ENCODE data around the gene ANKS3. TPM values are rescaled to one million over a fixed set of nuclear protein-coding genes. Genes with fewer than 3 reads are reported as not detected.

The ANKS3 gene
- total RNA-seq, 2 donors from 2014 or later = 18.0 to 20.6 TPM

GRCh38 chr16:4687416-4687815 lies 46.7 kb downstream of the ANKS3 start:
- H3K27ac Mint-ChIP-seq = no peak overlapping the region
- peaks cover 0 to 4% of the 10 kb centered on the region in 2 donors for H3K36me3 Mint-ChIP-seq (ENCODE audit: insufficient read depth in 2 of 2)
- H3K27me3 Mint-ChIP-seq (ENCODE audit: low read depth) = no peaks in the 10 kb centered on the region
- no peaks in the 10 kb centered on the region for H3K9me3 Mint-ChIP-seq
- ATAC-seq (replicated peaks in 1 of 2) = no peak
- peaks cover 8% of the 10 kb centered on the region for H3K4me1 Mint-ChIP-seq (ENCODE audit: low read depth)
- H3K4me3 Mint-ChIP-seq = no peak overlapping the region
- DNase-seq = no peak

DNA sequence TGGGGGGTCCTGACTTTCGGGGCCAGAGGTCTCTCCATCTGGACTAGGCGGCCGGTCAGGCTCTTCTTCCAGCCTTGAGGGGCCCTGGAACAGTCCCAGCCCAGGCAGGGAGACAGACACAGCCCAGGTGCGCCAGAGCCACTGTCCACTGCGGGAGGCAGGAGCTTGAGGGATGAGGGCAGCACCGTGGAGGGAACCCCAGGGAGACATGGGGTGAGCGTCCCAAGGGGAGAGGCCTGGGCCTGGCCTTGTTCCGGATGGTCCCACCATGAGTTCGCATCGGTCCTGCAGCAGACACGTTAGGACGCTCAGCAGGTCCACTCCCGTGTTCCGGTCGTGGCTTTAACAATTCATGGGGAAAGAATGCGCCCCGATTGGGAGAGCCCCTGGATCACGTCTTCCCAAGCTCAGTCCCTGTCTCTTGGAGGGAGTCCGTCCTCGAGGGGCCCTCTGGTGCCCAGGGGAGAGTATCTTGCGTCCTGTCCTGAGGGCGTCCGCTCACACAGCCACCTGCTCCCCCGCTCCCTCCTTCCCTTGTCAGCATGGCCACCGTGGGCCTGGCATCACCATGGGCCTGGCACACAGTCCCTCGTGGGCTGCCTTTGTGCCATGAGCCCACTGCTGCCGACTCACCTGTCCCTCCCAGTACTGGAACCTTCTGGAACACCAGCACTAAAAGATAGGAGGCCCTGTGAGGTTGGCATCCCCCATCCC lies 47.4 kb downstream of the ANKS3 start:
- no peak overlapping the region for H3K4me3 Mint-ChIP-seq
- no peak overlapping the region for H3K27ac Mint-ChIP-seq
- H3K9me3 Mint-ChIP-seq = no peaks in the 10 kb centered on the region
- peaks cover 1 to 4% of the 10 kb centered on the region in 2 donors for H3K36me3 Mint-ChIP-seq (ENCODE audit: insufficient read depth in 2 of 2)
- DNase-seq = no peak
- ATAC-seq (replicated peaks in 1 of 2) = no peak
- H3K4me1 Mint-ChIP-seq (ENCODE audit: low read depth) = peaks cover 5% of the 10 kb centered on the region
- H3K27me3 Mint-ChIP-seq (ENCODE audit: low read depth) = no peaks in the 10 kb centered on the region

DNA sequence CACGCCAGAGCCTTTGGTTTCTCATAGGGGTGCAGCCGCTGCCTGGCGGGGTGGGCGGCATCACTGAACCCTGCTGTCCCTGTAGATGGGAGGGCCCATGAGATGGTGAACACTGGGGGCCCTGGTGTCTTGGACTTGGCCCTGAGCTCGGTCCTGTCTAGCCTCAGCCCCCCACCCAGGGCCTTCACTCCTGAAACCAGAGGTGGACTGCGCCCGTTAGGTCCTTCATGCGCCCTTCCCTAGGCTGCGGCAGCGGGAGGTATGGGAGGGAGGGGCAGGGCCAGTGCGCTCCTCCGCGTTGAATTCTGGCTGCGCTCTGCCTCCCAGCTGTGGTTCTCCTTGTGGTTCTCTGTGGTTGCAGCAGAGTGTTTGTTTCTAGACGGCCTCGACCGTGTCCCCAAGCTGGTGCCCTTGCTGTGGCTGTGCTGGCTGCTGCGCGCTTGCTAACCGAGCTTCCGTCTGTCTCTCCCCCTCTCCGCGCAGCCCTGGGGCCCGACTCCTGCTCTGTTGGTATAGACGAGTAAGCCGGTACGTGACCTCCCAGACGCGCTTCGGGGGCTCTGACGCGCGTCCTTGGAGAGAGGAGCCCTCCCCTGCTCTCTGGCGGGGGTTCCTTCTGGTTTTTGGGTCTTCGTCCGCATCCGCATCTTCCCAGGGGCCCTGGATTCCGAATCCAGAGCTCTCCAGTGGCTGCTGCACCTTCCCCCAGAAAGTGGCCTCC lies 48.1 kb downstream of the ANKS3 start:
- Mint-ChIP-seq H3K36me3 (ENCODE audit: insufficient read depth in 2 of 2) (peaks cover 3 to 4% of the 10 kb centered on the region in 2 donors), H3K27me3 (ENCODE audit: low read depth) (no peaks in the 10 kb centered on the region), H3K4me1 (ENCODE audit: low read depth) (peaks cover 5% of the 10 kb centered on the region), H3K4me3 (no peak overlapping the region), H3K27ac (no peak overlapping the region), H3K9me3 (no peaks in the 10 kb centered on the region)
- ATAC-seq (replicated peaks in 1 of 2) = no peak
- no peak for DNase-seq

DNA sequence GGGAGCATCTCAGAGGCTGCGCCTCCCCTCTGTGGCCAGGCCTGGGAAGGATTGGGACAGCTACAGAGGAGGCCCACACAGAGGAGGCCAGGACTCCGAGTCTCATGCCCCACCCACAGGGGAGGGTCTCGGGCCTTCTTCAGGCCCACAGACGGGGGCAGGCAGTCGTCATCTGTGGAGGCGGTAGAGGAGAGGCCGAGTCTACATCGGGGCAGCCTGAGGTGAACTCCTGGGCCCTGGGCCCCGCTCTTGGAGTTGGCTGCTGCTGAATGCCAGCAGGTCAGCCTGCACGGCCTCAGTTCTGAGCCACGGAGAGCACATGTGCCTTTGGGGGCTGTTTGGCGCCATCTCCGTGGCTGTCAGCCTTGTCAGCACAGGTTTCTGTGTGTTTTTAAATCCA lies 48.8 kb downstream of the ANKS3 start:
- Mint-ChIP-seq H3K27ac (no peak overlapping the region), H3K36me3 (ENCODE audit: insufficient read depth in 2 of 2) (peaks cover 3 to 5% of the 10 kb centered on the region in 2 donors), H3K27me3 (ENCODE audit: low read depth) (no peaks in the 10 kb centered on the region), H3K4me1 (ENCODE audit: low read depth) (peaks cover 5% of the 10 kb centered on the region), H3K4me3 (no peak overlapping the region), H3K9me3 (no peaks in the 10 kb centered on the region)
- DNase-seq (no peak), ATAC-seq (replicated peaks in 1 of 2) (no peak)

DNA sequence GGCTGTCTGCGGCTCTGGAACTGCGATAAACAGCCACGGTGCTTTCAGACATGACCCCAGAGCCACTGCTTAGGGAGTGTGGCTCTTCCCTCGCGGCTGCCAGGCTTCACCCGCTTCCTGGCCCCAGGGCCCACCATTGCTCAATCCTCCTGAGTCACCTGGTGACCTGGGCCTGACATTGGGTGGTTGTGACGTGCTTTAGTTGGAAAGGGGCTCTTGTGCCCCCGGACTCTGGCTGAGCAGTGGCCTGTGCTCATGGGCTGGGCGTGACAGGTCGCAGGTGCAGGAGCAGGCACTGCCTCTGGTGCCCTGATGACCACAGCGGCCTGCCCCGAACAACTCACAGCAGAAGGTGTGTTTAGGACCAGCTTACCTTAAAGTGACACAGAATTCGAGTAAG lies 49.3 kb downstream of the ANKS3 start:
- Mint-ChIP-seq H3K36me3 (ENCODE audit: insufficient read depth in 2 of 2) (peaks cover 3 to 5% of the 10 kb centered on the region in 2 donors), H3K4me3 (no peak overlapping the region), H3K27me3 (ENCODE audit: low read depth) (no peaks in the 10 kb centered on the region), H3K4me1 (ENCODE audit: low read depth) (peaks cover 5% of the 10 kb centered on the region), H3K9me3 (no peaks in the 10 kb centered on the region), H3K27ac (peak overlapping the region; percentile 65)
- DNase-seq (no peak), ATAC-seq (replicated peaks in 1 of 2) (no peak)

DNA sequence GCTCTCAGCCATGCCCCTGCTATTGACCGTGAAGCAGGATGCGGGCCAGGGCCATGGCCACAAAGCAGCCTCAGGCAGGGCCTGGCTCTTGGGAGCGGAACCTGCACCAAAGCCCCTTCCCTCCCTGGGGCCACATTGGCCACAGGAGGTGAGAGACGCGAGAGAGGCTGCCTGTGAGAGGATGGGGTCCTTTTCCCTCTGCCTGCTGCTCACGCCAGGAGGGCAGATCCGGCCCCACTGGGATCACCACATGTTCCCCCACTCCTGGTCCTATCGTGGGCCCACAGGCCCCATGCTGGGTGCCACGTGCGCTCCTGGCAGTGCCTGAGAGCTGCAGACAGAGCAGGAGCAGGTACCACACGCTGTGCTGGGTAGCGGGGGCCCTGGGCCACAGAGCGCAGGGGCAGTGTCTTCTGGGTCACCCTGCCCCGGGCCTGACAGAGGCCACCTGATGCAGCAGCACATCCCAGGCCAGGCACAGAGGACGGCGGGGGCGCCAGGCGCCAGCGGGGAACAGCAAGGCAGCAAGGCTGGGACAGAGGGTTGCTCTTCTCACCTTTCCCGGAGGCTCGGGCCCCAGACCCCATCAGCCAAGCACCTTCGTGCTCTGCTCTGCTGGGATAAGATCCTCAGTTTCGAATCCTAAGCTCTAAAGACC lies 49.9 kb downstream of the ANKS3 start:
- peaks cover 5% of the 10 kb centered on the region for H3K4me1 Mint-ChIP-seq (ENCODE audit: low read depth)
- ATAC-seq (replicated peaks in 1 of 2) (no peak), DNase-seq (no peak)
- no peaks in the 10 kb centered on the region for H3K27me3 Mint-ChIP-seq (ENCODE audit: low read depth)
- no peaks in the 10 kb centered on the region for H3K9me3 Mint-ChIP-seq
- H3K4me3 Mint-ChIP-seq = no peak overlapping the region
- peak overlapping the region; percentile 65 for H3K27ac Mint-ChIP-seq
- H3K36me3 Mint-ChIP-seq (ENCODE audit: insufficient read depth in 2 of 2) = peaks cover 3 to 5% of the 10 kb centered on the region in 2 donors

- H3K27ac Mint-ChIP-seq = no peak overlapping the region
- H3K4me1 Mint-ChIP-seq (ENCODE audit: low read depth) = peaks cover 6% of the 10 kb centered on the region
- no peaks in the 10 kb centered on the region for H3K9me3 Mint-ChIP-seq
Measured at GRCh38 chr16:4683255-4684057, 50.6 kb downstream of the ANKS3 start.

GRCh38 chr16:4682616-4683254 lies 51.3 kb downstream of the ANKS3 start:
- H3K27ac Mint-ChIP-seq = no peak overlapping the region
- no peak overlapping the region for H3K4me3 Mint-ChIP-seq
- H3K27me3 Mint-ChIP-seq (ENCODE audit: low read depth) = no peaks in the 10 kb centered on the region
- peaks cover 5 to 7% of the 10 kb centered on the region in 2 donors for H3K36me3 Mint-ChIP-seq (ENCODE audit: insufficient read depth in 2 of 2)
- H3K4me1 Mint-ChIP-seq (ENCODE audit: low read depth) = peaks cover 13% of the 10 kb centered on the region
- H3K9me3 Mint-ChIP-seq = no peaks in the 10 kb centered on the region
- DNase-seq (peak; percentile 50 to 55), ATAC-seq (replicated peaks in 1 of 2) (peak; percentile 43 to 62)

More at GRCh38 chr16:4683255-4684057, 50.6 kb downstream of the ANKS3 start:
- no peaks in the 10 kb centered on the region for H3K27me3 Mint-ChIP-seq (ENCODE audit: low read depth)
- H3K36me3 Mint-ChIP-seq (ENCODE audit: insufficient read depth in 2 of 2) = peaks cover 3 to 5% of the 10 kb centered on the region in 2 donors
- DNase-seq = no peak
- ATAC-seq (replicated peaks in 1 of 2) = peak in 1 of 2 donors; percentile 38
- H3K4me3 Mint-ChIP-seq = no peak overlapping the region

DNA sequence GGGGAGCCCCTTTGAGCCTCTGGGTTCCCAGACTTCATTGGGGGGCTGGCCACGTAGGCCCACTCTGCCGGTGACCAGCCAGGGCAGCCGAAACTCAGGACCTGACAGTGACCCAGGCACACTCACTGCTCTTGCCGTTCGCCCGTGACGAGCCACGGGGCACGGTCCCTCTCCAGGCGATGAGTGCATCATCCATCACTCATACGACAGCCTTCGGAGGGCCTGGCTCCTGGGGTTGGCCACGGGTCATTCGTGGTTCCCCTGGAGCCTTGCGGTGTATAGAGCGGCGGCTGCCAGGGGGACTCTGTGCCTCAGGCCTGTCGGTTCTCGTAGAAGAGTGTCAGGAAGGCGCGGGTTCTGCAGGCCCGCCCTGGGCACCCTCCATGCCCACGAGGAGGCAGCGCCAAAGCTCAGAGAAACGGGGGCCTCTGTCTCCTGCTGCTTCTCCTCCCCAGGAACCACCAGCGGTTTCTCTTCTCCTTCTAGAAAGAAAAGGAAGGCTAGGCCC lies 51.9 kb downstream of the ANKS3 start:
- DNase-seq = no peak
- peaks cover 5 to 6% of the 10 kb centered on the region in 2 donors for H3K36me3 Mint-ChIP-seq (ENCODE audit: insufficient read depth in 2 of 2)
- no peak overlapping the region for H3K27ac Mint-ChIP-seq
- no peaks in the 10 kb centered on the region for H3K27me3 Mint-ChIP-seq (ENCODE audit: low read depth)
- ATAC-seq (replicated peaks in 1 of 2) = no peak
- H3K4me3 Mint-ChIP-seq = no peak overlapping the region
- no peaks in the 10 kb centered on the region for H3K9me3 Mint-ChIP-seq
- peaks cover 19% of the 10 kb centered on the region for H3K4me1 Mint-ChIP-seq (ENCODE audit: low read depth)

- H3K4me1 Mint-ChIP-seq (ENCODE audit: low read depth) = peaks cover 25% of the 10 kb centered on the region
- H3K27me3 Mint-ChIP-seq (ENCODE audit: low read depth) = no peaks in the 10 kb centered on the region
- peak overlapping the region; percentile 28 for H3K27ac Mint-ChIP-seq
- H3K9me3 Mint-ChIP-seq = no peaks in the 10 kb centered on the region
- peak overlapping the region in 1 of 2 donors; percentile 27 for H3K4me3 Mint-ChIP-seq
- DNase-seq (no peak), ATAC-seq (replicated peaks in 1 of 2) (no peak)
- peaks cover 5 to 6% of the 10 kb centered on the region in 2 donors for H3K36me3 Mint-ChIP-seq (ENCODE audit: insufficient read depth in 2 of 2)
Measured at GRCh38 chr16:4681471-4682083, 52.5 kb downstream of the ANKS3 start.

GRCh38 chr16:4680673-4681470 lies 53.2 kb downstream of the ANKS3 start:
- Mint-ChIP-seq H3K9me3 (no peaks in the 10 kb centered on the region), H3K4me3 (no peak overlapping the region), H3K36me3 (ENCODE audit: insufficient read depth in 2 of 2) (peaks cover 5 to 7% of the 10 kb centered on the region in 2 donors), H3K27ac (no peak overlapping the region), H3K4me1 (ENCODE audit: low read depth) (peaks cover 32% of the 10 kb centered on the region), H3K27me3 (ENCODE audit: low read depth) (no peaks in the 10 kb centered on the region)
- ATAC-seq (replicated peaks in 1 of 2) (no peak), DNase-seq (no peak)

Measured in activated T-cell treated with anti-CD3 and anti-CD28 coated beads, Interleukin-2, amount 50 U/mL, for 72 hours (primary cell).